GM20000 (cell line): ENCODE measurements around the gene DUSP14.

ENCODE experiments used
- DNase-seq: peaks from one replicate; pipeline ENCODE4 v3.0.0; 2012; ENCODE audit warnings: low spot score
- TF ChIP-seq, protein P1 (sequence below): IDR thresholded peaks from 2 replicates; pipeline ENCODE4 v1.5.1; 2012; ENCODE audit warnings: mild to moderate bottlenecking, control low read depth; ENCODE audit errors: extremely low read depth, missing control alignments

The DUSP14 gene

DNA sequence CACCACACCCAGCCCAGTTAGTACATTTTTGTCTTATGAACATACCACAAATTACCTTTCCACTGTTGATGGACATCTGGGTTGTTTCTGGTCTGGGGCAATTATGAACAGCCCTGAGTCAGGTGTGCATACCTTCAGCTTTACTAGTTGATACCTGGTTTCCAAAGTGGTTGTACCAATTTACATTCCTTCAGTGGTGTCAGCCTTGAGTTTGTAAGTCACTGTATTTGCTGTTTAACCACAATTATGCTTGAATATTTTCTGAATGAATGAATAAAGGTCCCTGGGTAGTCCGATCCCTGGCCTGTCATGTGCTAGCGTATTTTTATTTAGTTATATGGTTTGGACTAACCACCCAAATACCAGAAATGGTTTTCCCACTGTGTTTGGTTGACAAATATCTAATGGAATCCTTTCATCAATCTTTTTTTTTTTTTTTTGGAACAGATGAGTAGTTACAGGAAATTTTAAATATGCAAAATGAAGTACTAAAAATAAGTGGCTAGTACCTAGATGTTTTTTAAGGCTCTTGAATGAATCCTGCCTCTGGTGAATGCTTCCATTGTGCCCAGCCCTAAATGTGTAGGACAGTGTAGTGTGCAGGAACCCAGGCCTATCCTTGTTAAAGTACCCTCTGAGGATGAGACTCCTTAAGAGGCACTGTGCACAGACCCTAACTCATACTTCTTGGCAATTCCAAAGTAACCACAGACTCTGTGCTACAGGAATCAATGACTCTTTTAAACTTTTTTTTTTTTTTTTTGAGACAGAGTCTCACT lies 3.7 kb downstream of the DUSP14 start:
- TF ChIP-seq, protein P1, sequence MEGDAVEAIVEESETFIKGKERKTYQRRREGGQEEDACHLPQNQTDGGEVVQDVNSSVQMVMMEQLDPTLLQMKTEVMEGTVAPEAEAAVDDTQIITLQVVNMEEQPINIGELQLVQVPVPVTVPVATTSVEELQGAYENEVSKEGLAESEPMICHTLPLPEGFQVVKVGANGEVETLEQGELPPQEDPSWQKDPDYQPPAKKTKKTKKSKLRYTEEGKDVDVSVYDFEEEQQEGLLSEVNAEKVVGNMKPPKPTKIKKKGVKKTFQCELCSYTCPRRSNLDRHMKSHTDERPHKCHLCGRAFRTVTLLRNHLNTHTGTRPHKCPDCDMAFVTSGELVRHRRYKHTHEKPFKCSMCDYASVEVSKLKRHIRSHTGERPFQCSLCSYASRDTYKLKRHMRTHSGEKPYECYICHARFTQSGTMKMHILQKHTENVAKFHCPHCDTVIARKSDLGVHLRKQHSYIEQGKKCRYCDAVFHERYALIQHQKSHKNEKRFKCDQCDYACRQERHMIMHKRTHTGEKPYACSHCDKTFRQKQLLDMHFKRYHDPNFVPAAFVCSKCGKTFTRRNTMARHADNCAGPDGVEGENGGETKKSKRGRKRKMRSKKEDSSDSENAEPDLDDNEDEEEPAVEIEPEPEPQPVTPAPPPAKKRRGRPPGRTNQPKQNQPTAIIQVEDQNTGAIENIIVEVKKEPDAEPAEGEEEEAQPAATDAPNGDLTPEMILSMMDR: no peak
- DNase-seq: no peak

DNA sequence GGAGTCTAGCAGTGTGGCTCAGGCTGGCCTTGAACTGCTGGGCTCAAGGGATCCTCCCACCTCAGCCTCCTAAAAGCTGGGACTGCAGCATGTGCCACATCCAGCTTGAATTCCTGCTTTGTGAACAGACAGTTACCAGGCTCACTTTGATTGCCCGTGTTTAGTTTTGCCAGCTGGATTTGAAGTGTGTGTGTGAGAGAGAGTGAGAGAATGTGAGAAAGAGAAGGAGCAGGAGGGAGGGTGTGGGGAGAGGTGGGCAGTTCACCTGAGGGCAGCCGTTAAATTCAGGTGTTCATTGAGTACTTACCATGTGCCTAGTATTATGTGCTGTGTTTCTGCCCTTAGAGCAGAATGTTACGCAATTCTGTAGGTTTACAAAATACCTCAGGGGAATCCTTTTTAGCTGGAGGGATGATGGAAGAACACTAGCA lies 4.7 kb downstream of the DUSP14 start:
- no peak for DNase-seq
- TF ChIP-seq, protein P1: no peak

DNA sequence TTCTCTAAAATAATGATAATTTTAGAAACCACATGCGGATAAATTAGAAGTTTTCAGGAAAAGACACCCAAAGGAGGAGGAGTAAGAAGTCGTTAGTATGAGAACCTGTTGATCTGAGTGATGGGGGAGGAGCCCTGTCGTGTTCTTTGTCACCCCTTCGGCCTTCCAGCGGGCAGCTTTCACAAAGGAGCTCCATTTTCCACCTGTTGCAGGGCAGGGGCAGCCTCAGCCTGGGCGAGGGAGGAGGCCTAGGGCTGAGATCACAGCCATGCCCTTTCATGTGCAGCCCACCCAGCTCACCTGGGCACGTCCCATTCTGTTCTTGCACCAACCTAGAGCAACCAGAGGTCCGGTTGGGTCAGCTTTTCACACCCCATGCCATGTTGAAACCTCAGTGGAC lies 5.3 kb downstream of the DUSP14 start:
- TF ChIP-seq, protein P1: no peak

DNA sequence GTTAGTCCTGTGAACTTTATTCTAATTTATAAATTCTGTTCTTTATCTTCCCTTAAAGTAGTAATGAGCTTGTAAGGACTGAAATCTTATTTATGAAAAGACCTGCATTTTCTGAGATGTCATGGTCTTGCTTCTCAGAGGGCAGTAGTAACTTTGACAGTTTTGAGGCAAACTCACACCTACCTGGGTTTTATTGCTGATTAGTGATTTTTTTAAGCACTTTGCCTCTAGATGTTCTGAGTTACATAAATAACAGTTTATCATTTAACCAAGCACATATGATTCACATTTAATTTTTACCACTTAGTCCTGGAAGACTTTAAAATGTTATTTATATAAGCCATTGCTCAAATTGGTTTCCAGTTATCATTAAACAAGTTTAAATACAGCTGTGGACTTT lies 10.7 kb downstream of the DUSP14 start:
- TF ChIP-seq, protein P1: no peak
- no peak for DNase-seq

More for the DNA sequence above, 5.3 kb downstream of the DUSP14 start:
- DNase-seq: no peak

DNA sequence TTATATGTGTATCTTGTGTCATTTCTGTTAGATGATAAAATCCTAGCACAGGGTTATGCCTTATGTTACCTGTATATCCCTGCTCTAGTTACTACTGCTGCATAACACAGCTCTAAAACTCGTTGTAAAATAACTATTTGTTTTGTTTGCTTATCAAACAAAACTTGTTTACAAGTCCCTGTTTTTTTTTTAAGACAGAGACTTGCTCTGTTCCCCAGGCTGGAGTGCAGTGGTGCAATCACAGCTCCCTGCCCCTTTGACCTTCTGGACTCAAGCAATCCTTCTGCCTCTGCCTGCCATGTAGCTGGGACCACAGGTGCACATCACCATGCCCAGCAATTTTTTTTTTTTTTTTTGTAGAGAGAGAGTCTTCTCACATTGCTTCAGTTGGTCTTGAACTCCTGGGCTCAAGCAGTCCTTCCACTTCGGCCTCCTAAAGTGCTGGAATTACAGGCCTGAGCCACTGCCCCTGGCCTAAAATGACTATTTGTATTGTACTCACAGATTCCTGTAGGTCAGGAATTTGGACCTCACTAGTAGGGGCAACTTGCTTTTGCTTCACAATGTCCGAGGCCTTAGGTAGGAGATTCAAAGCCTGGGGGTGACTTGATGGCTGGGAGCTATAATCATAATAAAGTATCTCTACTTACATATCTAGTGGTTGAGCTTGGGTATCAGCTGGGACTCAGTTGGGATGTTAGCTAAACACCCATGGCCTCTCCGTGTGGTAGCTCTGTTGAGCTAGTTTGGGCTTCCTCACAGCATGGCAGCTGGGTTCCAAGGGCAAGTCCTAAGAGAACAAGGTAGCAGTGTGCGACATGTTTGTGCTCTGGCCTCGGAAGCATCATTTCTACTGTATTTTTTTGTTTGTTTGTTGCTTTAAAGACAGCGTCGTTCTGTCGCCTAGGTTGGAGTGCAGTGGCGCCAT lies 12.6 kb downstream of the DUSP14 start:
- DNase-seq: no peak
- TF ChIP-seq, protein P1: no peak

DNA sequence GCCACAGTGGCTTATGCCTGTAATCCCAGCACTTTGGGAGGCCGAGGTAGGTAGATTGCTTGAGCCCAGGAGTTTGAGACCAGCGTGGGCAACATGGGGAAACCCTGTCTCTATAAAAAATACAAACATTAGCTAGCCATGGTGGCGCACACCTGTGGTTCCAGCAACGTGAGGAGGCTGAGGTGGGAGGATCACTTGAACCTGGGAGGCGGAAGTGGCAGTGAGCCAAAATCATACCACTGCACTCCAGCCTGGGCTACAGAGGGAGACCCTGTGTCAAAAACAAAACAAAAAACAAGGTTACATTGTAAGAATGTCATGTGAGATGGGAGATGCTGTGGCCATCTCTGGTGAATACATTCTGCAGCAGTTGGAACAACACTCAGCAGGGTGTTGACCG lies 13.5 kb downstream of the DUSP14 start:
- TF ChIP-seq, protein P1: no peak
- no peak for DNase-seq

DNA sequence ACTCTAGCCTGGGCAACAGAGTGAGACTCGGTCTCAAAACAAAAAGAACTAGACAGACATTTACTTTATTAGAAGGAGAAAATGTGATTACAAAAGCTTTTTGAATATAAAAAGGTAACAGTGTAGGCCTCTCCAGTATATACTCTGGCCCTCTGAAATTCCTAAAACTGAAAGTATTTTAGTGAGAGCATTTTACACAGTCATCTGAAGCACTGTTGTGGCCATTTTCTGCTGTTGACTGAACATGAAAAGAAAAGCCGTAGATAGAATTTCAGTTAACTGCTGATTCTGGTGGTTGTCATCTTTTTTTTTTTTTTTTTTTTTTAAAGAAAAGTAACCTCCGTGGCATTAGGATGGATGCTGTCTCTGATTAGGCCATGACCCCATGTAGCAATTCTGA lies 15.6 kb downstream of the DUSP14 start:
- TF ChIP-seq, protein P1: no peak
- no peak for DNase-seq
